ENCODE data around the gene DPF3. TPM values are rescaled to one million over a fixed set of nuclear protein-coding genes. Genes with fewer than 3 reads are reported as not detected.

The DPF3 gene
- total and polyA plus RNA-seq, 2 of the 13 experiments (the other 11 are each of a cell fraction or from before 2014, with no cell fraction given), result 0.09 to 0.60 TPM

DNA sequence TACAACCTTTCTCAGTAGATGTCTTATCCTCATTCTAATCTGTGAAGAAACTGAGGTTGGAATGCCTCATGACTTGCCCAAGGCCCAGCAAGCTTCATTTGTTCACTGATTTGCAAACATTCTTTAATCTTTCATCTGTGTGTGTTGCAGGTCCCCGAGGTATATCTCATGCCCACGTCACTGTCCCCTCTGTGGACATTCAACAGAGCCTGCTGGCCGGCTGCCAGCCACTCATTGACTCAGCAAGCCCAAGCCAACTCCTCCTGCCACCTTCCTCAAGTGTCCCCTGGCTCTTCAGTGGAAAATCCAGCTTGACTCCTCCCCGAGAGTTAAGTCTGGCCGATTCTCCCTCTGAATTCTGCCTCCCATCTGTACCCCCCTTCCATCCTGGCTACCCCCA is 30.4 kb upstream of the DPF3 start:
- no TSS peak for BruUV-seq (replicated peaks)
- Histone ChIP-seq H4K20me1 (ENCODE audit: insufficient read depth, low read length) (no peaks in the 10 kb centered on the region), H3K4me1 (ENCODE audit: insufficient read depth, low read length) (peaks cover 18% of the 10 kb centered on the region), H3K4me2 (ENCODE audit: low read depth, low read length) (peak overlapping the region; percentile 18; the same call in 1 of the 2 replicates), H3K9me3 (ENCODE audit: low read length) (no peaks in the 10 kb centered on the region), H3K79me2 (ENCODE audit: insufficient read depth, low read length) (peaks cover 11% of the 10 kb centered on the region), H3K9ac (ENCODE audit: insufficient read depth, low read depth, low read length) (no peak overlapping the region), H2AFZ (ENCODE audit: low read length) (no peak overlapping the region), H3K4me3 (replicated peaks in 1 of 3; ENCODE audit: insufficient read depth in 1 of 3, low read depth in 2 of 3, low read length in 3 of 3) (no peak overlapping the region; a peak in 1 of 6 replicates), H3K36me3 (replicated peaks in 1 of 2; ENCODE audit: control insufficient read depth in 1 of 2, insufficient read depth in 2 of 2, low read length in 2 of 2) (no peaks in the 10 kb centered on the region), H3K27me3 (ENCODE audit: control insufficient read depth in 1 of 2, insufficient read depth in 2 of 2, low read length in 2 of 2) (no peaks in the 10 kb centered on the region; a peak in 1 of 5 replicates), H3K27ac (ENCODE audit: extremely low read length, insufficient read depth, low read length) (no peak overlapping the region)
- peak; percentile 43 for DNase-seq (ENCODE audit: low spot score)
- CTCF ChIA-PET (ENCODE audit: low intra/inter-chr PET ratio, low total read pairs), result no interaction called here
- TF ChIP-seq, protein P1, sequence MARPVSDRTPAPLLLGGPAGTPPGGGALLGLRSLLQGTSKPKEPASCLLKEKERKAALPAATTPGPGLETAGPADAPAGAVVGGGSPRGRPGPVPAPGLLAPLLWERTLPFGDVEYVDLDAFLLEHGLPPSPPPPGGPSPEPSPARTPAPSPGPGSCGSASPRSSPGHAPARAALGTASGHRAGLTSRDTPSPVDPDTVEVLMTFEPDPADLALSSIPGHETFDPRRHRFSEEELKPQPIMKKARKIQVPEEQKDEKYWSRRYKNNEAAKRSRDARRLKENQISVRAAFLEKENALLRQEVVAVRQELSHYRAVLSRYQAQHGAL (CRISPR knock-in tag; IDR thresholded peaks at IDR 0.05; ENCODE audit: not compliant biosample characterization), result no peak
- TF ChIP-seq MED8 (CRISPR knock-in tag; IDR thresholded peaks at IDR 0.05; ENCODE audit: insufficient replicate concordance) (no peak), ZNF225 (CRISPR knock-in tag; IDR thresholded peaks at IDR 0.05) (no peak), ZNF678 (CRISPR knock-in tag; IDR thresholded peaks at IDR 0.05) (no peak), FOXK2 (IDR thresholded peaks at IDR 0.05) (no peak), ZNF232 (CRISPR knock-in tag; IDR thresholded peaks at IDR 0.05; ENCODE audit: borderline replicate concordance) (no peak), TOPORS (CRISPR knock-in tag; IDR thresholded peaks at IDR 0.05) (no peak), MEIS1 (CRISPR knock-in tag; IDR thresholded peaks at IDR 0.05; ENCODE audit: borderline replicate concordance) (no peak), IRF2 (CRISPR knock-in tag; IDR thresholded peaks at IDR 0.05) (no peak), TEAD3 (CRISPR knock-in tag; optimal IDR thresholded peaks at IDR 0.05; ENCODE audit: borderline replicate concordance) (no peak)
- TF ChIP-seq, protein P2, sequence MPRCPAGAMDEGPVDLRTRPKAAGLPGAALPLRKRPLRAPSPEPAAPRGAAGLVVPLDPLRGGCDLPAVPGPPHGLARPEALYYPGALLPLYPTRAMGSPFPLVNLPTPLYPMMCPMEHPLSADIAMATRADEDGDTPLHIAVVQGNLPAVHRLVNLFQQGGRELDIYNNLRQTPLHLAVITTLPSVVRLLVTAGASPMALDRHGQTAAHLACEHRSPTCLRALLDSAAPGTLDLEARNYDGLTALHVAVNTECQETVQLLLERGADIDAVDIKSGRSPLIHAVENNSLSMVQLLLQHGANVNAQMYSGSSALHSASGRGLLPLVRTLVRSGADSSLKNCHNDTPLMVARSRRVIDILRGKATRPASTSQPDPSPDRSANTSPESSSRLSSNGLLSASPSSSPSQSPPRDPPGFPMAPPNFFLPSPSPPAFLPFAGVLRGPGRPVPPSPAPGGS (CRISPR knock-in tag; IDR thresholded peaks at IDR 0.05), result no peak
- TF ChIP-seq, protein P3, sequence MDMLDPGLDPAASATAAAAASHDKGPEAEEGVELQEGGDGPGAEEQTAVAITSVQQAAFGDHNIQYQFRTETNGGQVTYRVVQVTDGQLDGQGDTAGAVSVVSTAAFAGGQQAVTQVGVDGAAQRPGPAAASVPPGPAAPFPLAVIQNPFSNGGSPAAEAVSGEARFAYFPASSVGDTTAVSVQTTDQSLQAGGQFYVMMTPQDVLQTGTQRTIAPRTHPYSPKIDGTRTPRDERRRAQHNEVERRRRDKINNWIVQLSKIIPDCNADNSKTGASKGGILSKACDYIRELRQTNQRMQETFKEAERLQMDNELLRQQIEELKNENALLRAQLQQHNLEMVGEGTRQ (IDR thresholded peaks at IDR 0.05; ENCODE audit: low read depth, low read length), result no peak
- TF ChIP-seq, protein P3 (CRISPR knock-in tag; IDR thresholded peaks at IDR 0.05; ENCODE audit: borderline replicate concordance), result no peak
- intact Hi-C loops (cut with micrococcal nuclease; ENCODE audit: unreplicated experiment) (no loop called here), in situ Hi-C loops (cut with HindIII; ENCODE audit: extremely low pct_ligation_motif_present, low pct_unique_long_range_greater_than_20kb) (no loop called here)
- POLR2A ChIA-PET, result no interaction called here
- 20% methylated on average over 5 of the region's 5 CpGs for WGBS (ENCODE audit: low lambda C conversion rate)
- FAIRE-seq, result no peak
- no peak for ATAC-seq
